H9 (cell line): ENCODE data around the gene NPLOC4. TPM values are rescaled to one million over a fixed set of nuclear protein-coding genes. Genes with fewer than 3 reads are reported as not detected.
A peak's percentile ranks its signal among the peaks of the same experiment; 100 is the strongest.

Source experiments
- DNase-seq: peaks from one replicate; pipeline ENCODE4 v3.0.0-alpha.2; 2017
- H2AFZ ChIP-seq: one replicate; pipeline ENCODE4 v1.6.1; 2013; ENCODE audit warnings: mild to moderate bottlenecking, low read length, control low read depth, moderate library complexity
- H2AK5ac ChIP-seq: 2 replicates; pipeline ENCODE4 v1.6.1; 2013; ENCODE audit warnings: low read length, control low read depth, mixed read lengths; ENCODE audit not compliant: insufficient read length
- H2BK120ac ChIP-seq: one replicate; pipeline ENCODE4 v1.6.1; 2013; ENCODE audit warnings: low read depth, mild to moderate bottlenecking, low read length, control low read depth, inconsistent platforms; ENCODE audit not compliant: poor library complexity, severe bottlenecking
- H2BK12ac ChIP-seq: 2 replicates; pipeline ENCODE4 v1.6.1; 2013; ENCODE audit warnings: low read length, control low read depth, mixed read lengths, low read depth; ENCODE audit not compliant: insufficient read length
- H2BK15ac ChIP-seq: 2 replicates; pipeline ENCODE4 v1.6.1; 2013; ENCODE audit warnings: low read depth, low read length, control low read depth
- H2BK20ac ChIP-seq: one replicate; pipeline ENCODE4 v1.6.1; 2013; ENCODE audit warnings: low read depth, mild to moderate bottlenecking, low read length, control low read depth, inconsistent platforms; ENCODE audit not compliant: poor library complexity, severe bottlenecking
- H2BK5ac ChIP-seq: 2 replicates; pipeline ENCODE4 v1.6.1; 2013; ENCODE audit warnings: low read length, control low read depth, mixed read lengths; ENCODE audit not compliant: insufficient read length
- H3K14ac ChIP-seq: 2 replicates; pipeline ENCODE4 v1.6.1; 2013; ENCODE audit warnings: low read length, control low read depth; ENCODE audit not compliant: insufficient read depth
- H3K18ac ChIP-seq: 2 replicates; pipeline ENCODE4 v1.6.1; 2013; ENCODE audit warnings: low read depth, mild to moderate bottlenecking, mixed read lengths, low read length, control low read depth; ENCODE audit not compliant: insufficient read length
- H3K23ac ChIP-seq: 2 replicates; pipeline ENCODE4 v1.6.1; 2013; ENCODE audit warnings: low read length, control low read depth, mixed read lengths, low read depth; ENCODE audit not compliant: insufficient read length
- H3K23me2 ChIP-seq: 2 replicates; pipeline ENCODE4 v1.6.1; 2013; ENCODE audit warnings: low read depth, mild to moderate bottlenecking, mixed read lengths, low read length, control low read depth; ENCODE audit not compliant: insufficient read length, poor library complexity, severe bottlenecking
- H3K27ac ChIP-seq: 2 replicates; pipeline ENCODE4 v1.5.1; 2013; ENCODE audit warnings: low read length, control low read depth, mixed read lengths, low read depth; ENCODE audit not compliant: insufficient read length
- H3K27me3 ChIP-seq: 2 replicates; pipeline ENCODE4 v1.6.1; 2013; ENCODE audit warnings: low read length, control low read depth, inconsistent platforms; ENCODE audit not compliant: insufficient read depth
- H3K4ac ChIP-seq: 2 replicates; pipeline ENCODE4 v1.6.1; 2013; ENCODE audit warnings: low read depth, mild to moderate bottlenecking, control low read depth, inconsistent platforms, low read length, moderate library complexity
- H3K4me1 ChIP-seq: 2 replicates; pipeline ENCODE4 v1.6.1; 2013; ENCODE audit warnings: low read length, control low read depth, inconsistent platforms; ENCODE audit not compliant: insufficient read depth
- H3K4me2 ChIP-seq: 2 replicates; pipeline ENCODE4 v1.6.1; 2013; ENCODE audit warnings: low read length, control low read depth, mixed read lengths; ENCODE audit not compliant: insufficient read length, insufficient read depth
- H3K56ac ChIP-seq: 2 replicates; pipeline ENCODE4 v1.6.1; 2013; ENCODE audit warnings: low read depth, mild to moderate bottlenecking, mixed read lengths, low read length, control low read depth; ENCODE audit not compliant: insufficient read length
- H3K79me1 ChIP-seq: 2 replicates; pipeline ENCODE4 v1.6.1; 2013; ENCODE audit warnings: low read depth, mild to moderate bottlenecking, moderate library complexity, low read length, control low read depth, inconsistent platforms; ENCODE audit not compliant: insufficient read depth, poor library complexity, severe bottlenecking
- H3K79me2 ChIP-seq: 2 replicates; pipeline ENCODE4 v1.6.1; 2013; ENCODE audit warnings: low read length, control low read depth, inconsistent platforms; ENCODE audit not compliant: insufficient read depth
- H3K9ac ChIP-seq: 2 replicates; pipeline ENCODE4 v1.6.1; 2013; ENCODE audit warnings: low read length, control low read depth, mixed read lengths; ENCODE audit not compliant: insufficient read length; ENCODE audit errors: extremely low read depth
- H3K9me3 ChIP-seq: one replicate; pipeline ENCODE4 v1.6.1; 2013; ENCODE audit warnings: low read depth, low read length, inconsistent platforms; ENCODE audit not compliant: control insufficient read depth
- H3T11ph ChIP-seq: one replicate; pipeline ENCODE4 v1.6.1; 2013; ENCODE audit warnings: mild to moderate bottlenecking, low read length, control low read depth, inconsistent platforms
- H4K20me1 ChIP-seq: one replicate; pipeline ENCODE4 v1.6.1; 2013; ENCODE audit not compliant: control insufficient read depth, insufficient read length, insufficient read depth
- H4K5ac ChIP-seq: 2 replicates; pipeline ENCODE4 v1.6.1; 2013; ENCODE audit warnings: low read depth, mild to moderate bottlenecking, mixed read lengths, low read length, control low read depth; ENCODE audit not compliant: insufficient read length
- H4K8ac ChIP-seq: replicated peaks from 2 replicates; pipeline ENCODE4 v1.6.1; 2013; ENCODE audit warnings: low read length, control low read depth, mixed read lengths, low read depth; ENCODE audit not compliant: insufficient read length
- H4K91ac ChIP-seq: 2 replicates; pipeline ENCODE4 v1.6.1; 2013; ENCODE audit warnings: low read depth, mild to moderate bottlenecking, moderate library complexity, mixed read lengths, low read length, control low read depth; ENCODE audit not compliant: insufficient read length
- H3K27ac Mint-ChIP-seq, 3 experiments: 2 replicates in 2 of 3; 3 replicates in 1 of 3; pipeline ENCODE4 v1.8.0; 2020 to 2021; ENCODE audit warnings: mixed read lengths in 3 of 3, mild to moderate bottlenecking in 1 of 3, moderate library complexity in 1 of 3
- H3K27me3 Mint-ChIP-seq: 2 replicates; pipeline ENCODE4 v1.8.0; 2021; ENCODE audit warnings: low read depth, mild to moderate bottlenecking, moderate library complexity, mixed read lengths
- H3K36me3 Mint-ChIP-seq, 3 experiments: 2 replicates in 2 of 3; 3 replicates in 1 of 3; pipeline ENCODE4 v1.8.0; 2020 to 2021; ENCODE audit warnings: low read depth in 3 of 3, mixed read lengths in 3 of 3; ENCODE audit not compliant: insufficient read depth in 1 of 3
- H3K4me1 Mint-ChIP-seq, 2 experiments: 2 replicates each; pipeline ENCODE4 v1.8.0; 2020; ENCODE audit warnings: mixed read lengths in 2 of 2
- H3K4me3 Mint-ChIP-seq, 2 experiments: 2 replicates in 1 of 2; 3 replicates in 1 of 2; pipeline ENCODE4 v1.8.0; 2020 to 2021; ENCODE audit warnings: mild to moderate bottlenecking in 2 of 2, mixed read lengths in 2 of 2, moderate library complexity in 1 of 2
- H3K9me3 Mint-ChIP-seq, 2 experiments: 2 replicates in 1 of 2; 3 replicates in 1 of 2; pipeline ENCODE4 v1.8.0; 2020; ENCODE audit warnings: mild to moderate bottlenecking in 2 of 2, mixed read lengths in 2 of 2, moderate library complexity in 1 of 2
- WGBS: extraction: QIAGEN DNeasy Blood & Tissue Kit; methylation state at CpG from one replicate; pipeline ENCODE4 v1.1.7; 2013; ENCODE audit warnings: missing lambda C conversion rate, low lambda C conversion rate, mixed read lengths; ENCODE audit not compliant: insufficient read length; ENCODE audit errors: extremely low coverage; 5-methylcytosine and 5-hydroxymethylcytosine counted together
- total RNA-seq: library from RNA; stranded (reverse); gene quantifications from 2 replicates; pipeline ENCODE4 v1.2.1, GENCODE V29; 2021
- TF ChIP-seq, protein P1 (sequence below): fragments of 200-600 bp; sonication (generic); conservative IDR thresholded peaks from 3 replicates; pipeline ENCODE4 v1.8.0; 2021; ENCODE audit warnings: antibody characterized with exemption, mild to moderate bottlenecking

The NPLOC4 gene
- total RNA-seq, 1 experiment from 2014 or later, result 103 TPM

DNA sequence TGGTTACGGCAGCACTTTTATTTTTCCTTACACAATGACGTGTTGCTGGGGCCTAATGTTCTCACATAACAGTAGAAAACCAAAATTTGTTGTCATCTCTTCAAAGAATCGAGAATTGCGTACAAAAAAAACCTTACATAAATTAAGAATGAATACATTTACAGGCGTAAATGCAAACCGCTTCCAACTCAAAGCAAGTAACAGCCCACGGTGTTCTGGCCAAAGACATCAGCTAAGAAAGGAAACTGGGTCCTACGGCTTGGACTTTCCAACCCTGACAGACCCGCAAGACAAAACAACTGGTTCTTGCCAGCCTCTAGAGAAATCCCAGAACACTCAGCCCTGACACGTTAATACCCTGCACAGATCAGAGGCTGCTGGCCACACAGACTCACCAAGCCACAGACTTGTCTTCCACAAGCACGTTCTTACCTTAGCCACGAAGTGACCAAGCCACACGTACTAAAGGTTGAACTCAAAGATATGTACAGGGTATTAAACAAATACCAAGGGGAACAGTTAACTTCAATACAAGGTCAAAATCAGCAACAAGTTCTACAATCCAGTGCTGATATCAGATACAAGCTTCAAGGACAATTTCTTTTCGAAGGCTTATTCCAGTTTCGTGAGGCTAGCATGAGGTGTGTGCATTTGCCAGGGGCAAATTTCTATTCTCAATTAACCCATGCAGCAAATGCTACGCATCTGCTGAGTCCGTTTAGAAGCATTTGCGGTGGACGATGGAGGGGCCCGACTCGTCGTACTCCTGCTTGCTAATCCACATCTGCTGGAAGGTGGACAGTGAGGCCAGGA is 126.7 kb downstream of the NPLOC4 start:
- Histone ChIP-seq H3K9me3 (no peaks in the 10 kb centered on the region), H3K79me2 (peaks cover 19% of the 10 kb centered on the region; the same call in 1 of the 2 replicates), H3T11ph (no peak overlapping the region), H3K27me3 (no peaks in the 10 kb centered on the region), H4K20me1 (no peaks in the 10 kb centered on the region), H3K79me1 (no peaks in the 10 kb centered on the region), H3K9ac (peak overlapping the region; percentile 83), H3K4me1 (no peaks in the 10 kb centered on the region), H3K23me2 (peaks cover 31% of the 10 kb centered on the region), H3K18ac (no peak overlapping the region), H2AK5ac (no peak overlapping the region), H4K5ac (no peak overlapping the region), H3K4me2 (peak overlapping the region; percentile 97), H2BK15ac (no peak overlapping the region), H4K91ac (no peak overlapping the region), H3K23ac (no peak overlapping the region), H2AFZ (no peak overlapping the region), H3K56ac (no peak overlapping the region), H3K14ac (no peak overlapping the region), H3K27ac (no peak overlapping the region), H2BK12ac (no peak overlapping the region), H3K4ac (no peak overlapping the region), H2BK20ac (no peak overlapping the region), H2BK120ac (no peak overlapping the region), H2BK5ac (no peak overlapping the region), H4K8ac (no peak overlapping the region)
- peak overlapping the region in 2 of 3 experiments; percentile 76 to 95; a peak in 4 of 7 replicates for H3K27ac Mint-ChIP-seq
- H3K36me3 Mint-ChIP-seq, result peaks cover 38 to 45% (median 38%) of the 10 kb centered on the region in 3 experiments
- WGBS, result no CpG with 5 or more reads among the region's 22 CpGs
- peaks cover 17 to 27% of the 10 kb centered on the region in 2 experiments for H3K4me1 Mint-ChIP-seq
- peaks cover 8% of the 10 kb centered on the region for H3K27me3 Mint-ChIP-seq
- peak; percentile 29 for DNase-seq
- TF ChIP-seq, protein P1, sequence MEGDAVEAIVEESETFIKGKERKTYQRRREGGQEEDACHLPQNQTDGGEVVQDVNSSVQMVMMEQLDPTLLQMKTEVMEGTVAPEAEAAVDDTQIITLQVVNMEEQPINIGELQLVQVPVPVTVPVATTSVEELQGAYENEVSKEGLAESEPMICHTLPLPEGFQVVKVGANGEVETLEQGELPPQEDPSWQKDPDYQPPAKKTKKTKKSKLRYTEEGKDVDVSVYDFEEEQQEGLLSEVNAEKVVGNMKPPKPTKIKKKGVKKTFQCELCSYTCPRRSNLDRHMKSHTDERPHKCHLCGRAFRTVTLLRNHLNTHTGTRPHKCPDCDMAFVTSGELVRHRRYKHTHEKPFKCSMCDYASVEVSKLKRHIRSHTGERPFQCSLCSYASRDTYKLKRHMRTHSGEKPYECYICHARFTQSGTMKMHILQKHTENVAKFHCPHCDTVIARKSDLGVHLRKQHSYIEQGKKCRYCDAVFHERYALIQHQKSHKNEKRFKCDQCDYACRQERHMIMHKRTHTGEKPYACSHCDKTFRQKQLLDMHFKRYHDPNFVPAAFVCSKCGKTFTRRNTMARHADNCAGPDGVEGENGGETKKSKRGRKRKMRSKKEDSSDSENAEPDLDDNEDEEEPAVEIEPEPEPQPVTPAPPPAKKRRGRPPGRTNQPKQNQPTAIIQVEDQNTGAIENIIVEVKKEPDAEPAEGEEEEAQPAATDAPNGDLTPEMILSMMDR, result no peak
- H3K9me3 Mint-ChIP-seq, result peaks cover 7 to 22% of the 10 kb centered on the region in 2 experiments; a peak in 4 of 5 replicates
- peak overlapping the region; percentile 97 to 100 for H3K4me3 Mint-ChIP-seq
